Effector memory CD8-positive, alpha-beta T cell (primary cell): ENCODE data around the gene STK24.
"Not testable (repeated sequence)": the region's sequence is repeated elsewhere in the genome, so short reads cannot be mapped to it uniquely, and the experiment has no call there.

Experiments
- ATAC-seq: fragments of 150-1000 bp; cut with Tn5 transposase; replicated peaks from 2 replicates; pipeline ENCODE4 v1.10.0; 2021; ENCODE audit warnings: mild to moderate bottlenecking, moderate library complexity
- DNase-seq, 3 experiments: peaks; one replicate each; pipeline ENCODE4 v3.0.0; 2021
- H3K27ac Mint-ChIP-seq, 2 donors: one replicate each; pipeline ENCODE4 v1.8.0; 2022; ENCODE audit warnings: mild to moderate bottlenecking in 2 of 2, mixed read lengths in 2 of 2, moderate library complexity in 2 of 2
- H3K27me3 Mint-ChIP-seq, 2 donors: one replicate each; pipeline ENCODE4 v1.8.0; 2022; ENCODE audit warnings: mixed read lengths in 2 of 2
- H3K36me3 Mint-ChIP-seq: one replicate; pipeline ENCODE4 v1.8.0; 2022; ENCODE audit warnings: mild to moderate bottlenecking, moderate library complexity, mixed read lengths; ENCODE audit not compliant: insufficient read depth
- H3K4me1 Mint-ChIP-seq, 2 donors: one replicate each; pipeline ENCODE4 v1.8.0; 2022; ENCODE audit warnings: low read depth in 2 of 2, mixed read lengths in 2 of 2
- H3K4me3 Mint-ChIP-seq, 2 donors: one replicate each; pipeline ENCODE4 v1.8.0; 2022; ENCODE audit warnings: mild to moderate bottlenecking in 2 of 2, mixed read lengths in 2 of 2, moderate library complexity in 2 of 2
- H3K9me3 Mint-ChIP-seq, 2 donors: one replicate each; pipeline ENCODE4 v1.8.0; 2022; ENCODE audit warnings: mixed read lengths in 2 of 2
- total RNA-seq, 9 experiments: gene quantifications; one replicate each; lab custom pipeline; 2026; lab: John Stamatoyannopoulos, UW

STK24 gene
- 154 to 482 (median 319) reads per million in 9 experiments for total RNA-seq

GRCh38 chr13:98576963-98577835 is at the start of gene STK24:
TSS of gene STK24 (minus strand) at chr13:98577107. CDS start at chr13:98576786, 321 bp downstream.
- ATAC-seq, result peak; percentile 65
- H3K9me3 Mint-ChIP-seq, result no peaks in the 10 kb centered on the region

DNA sequence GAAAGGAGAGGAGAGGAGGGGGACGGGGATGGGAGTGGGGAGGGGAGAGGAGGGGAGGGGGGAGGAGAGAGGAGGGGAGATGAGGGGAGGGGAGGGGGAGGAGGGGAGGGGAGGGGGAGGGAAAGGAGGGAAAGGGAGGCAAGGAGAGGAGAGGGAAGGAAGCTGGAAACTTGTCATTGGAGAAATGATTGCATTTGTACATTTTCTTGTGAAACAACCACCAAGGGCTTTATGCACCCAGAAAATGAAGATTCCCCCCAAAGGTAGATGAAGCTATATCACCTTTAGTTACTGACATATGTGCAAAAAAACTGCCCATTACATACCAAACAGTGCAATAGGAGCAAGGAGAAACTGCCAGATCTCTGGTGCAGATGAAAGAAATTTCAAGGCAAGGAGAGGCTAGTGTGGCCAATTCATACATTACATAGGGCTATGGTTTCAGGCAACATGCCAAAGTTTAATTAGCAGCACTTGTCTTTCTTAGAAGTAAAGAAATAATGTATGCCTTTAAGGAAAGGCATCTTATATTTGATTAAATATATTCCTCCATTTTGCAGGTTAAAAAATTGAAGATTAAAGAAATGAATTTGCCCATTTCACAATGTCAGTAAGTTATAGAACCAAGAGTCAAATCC is 49.5 kb upstream of the STK24 start:
- Mint-ChIP-seq H3K4me3 (no peak overlapping the region), H3K4me1 (no peaks in the 10 kb centered on the region), H3K27me3 (peaks cover 5 to 12% of the 10 kb centered on the region in 2 donors), H3K36me3 (peaks cover 4% of the 10 kb centered on the region), H3K27ac (no peak overlapping the region), H3K9me3 (no peaks in the 10 kb centered on the region)
- DNase-seq (no peak), ATAC-seq (no peak)

More at GRCh38 chr13:98576963-98577835, at the start of gene STK24:
- no peaks in the 10 kb centered on the region for H3K27me3 Mint-ChIP-seq
- peak; percentile 45 to 58 (median 54) for DNase-seq
- H3K4me1 Mint-ChIP-seq, result peaks cover 30 to 35% of the 10 kb centered on the region in 2 donors
- H3K4me3 Mint-ChIP-seq, result peak within 1 kb of the TSS; percentile 84 to 89
- peaks cover 7% of the 10 kb centered on the region for H3K36me3 Mint-ChIP-seq
- H3K27ac Mint-ChIP-seq, result peak within 1 kb of the TSS; percentile 91 to 95

DNA sequence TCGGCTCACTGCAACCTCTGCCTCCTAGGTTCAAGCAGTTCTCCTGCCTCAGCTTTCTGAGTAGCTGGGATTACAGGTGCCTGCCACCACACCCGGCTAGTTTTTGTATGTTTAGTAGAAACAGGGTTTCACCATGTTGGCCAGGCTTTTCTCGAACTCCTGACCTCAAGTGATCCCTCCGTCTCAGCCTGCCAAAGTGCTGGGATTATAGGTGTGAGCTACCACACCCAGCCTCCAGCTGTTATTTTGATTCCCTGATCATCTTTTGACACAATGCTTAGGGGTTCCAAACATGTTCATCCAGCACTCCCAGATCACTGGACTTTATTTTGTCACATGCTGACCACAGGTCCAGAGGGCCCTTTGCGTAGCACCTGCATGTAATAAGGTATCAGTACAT is 47.7 kb upstream of the STK24 start:
- H3K4me1 Mint-ChIP-seq, H3K4me3 Mint-ChIP-seq, H3K9me3 Mint-ChIP-seq, H3K27ac Mint-ChIP-seq, DNase-seq, H3K27me3 Mint-ChIP-seq, H3K36me3 Mint-ChIP-seq, ATAC-seq: not testable (repeated sequence)

DNA sequence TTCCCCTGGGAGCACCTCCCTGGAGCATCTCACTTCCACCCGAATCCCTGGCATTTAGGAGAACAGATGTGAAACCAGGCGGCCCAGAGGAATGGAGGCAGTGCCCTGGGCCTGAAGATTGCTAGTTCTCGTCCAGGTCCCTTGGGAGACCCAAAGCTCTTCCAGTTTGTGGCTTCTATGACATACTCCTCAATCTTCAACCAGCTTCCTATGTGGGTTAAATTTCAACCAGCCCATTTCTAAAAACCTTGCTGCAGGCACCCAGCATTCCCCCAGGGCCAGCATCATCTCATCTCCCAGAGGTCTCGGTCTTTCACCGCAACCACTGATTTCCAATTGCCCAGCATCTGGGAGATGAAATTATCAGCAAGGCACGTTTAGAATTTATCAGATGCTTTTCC is 46.0 kb upstream of the STK24 start:
- Mint-ChIP-seq H3K36me3 (peaks cover 1% of the 10 kb centered on the region), H3K4me3 (no peak overlapping the region), H3K4me1 (no peaks in the 10 kb centered on the region), H3K9me3 (no peaks in the 10 kb centered on the region), H3K27ac (no peak overlapping the region), H3K27me3 (peaks cover 0 to 9% of the 10 kb centered on the region in 2 donors)
- ATAC-seq (no peak), DNase-seq (no peak)

DNA sequence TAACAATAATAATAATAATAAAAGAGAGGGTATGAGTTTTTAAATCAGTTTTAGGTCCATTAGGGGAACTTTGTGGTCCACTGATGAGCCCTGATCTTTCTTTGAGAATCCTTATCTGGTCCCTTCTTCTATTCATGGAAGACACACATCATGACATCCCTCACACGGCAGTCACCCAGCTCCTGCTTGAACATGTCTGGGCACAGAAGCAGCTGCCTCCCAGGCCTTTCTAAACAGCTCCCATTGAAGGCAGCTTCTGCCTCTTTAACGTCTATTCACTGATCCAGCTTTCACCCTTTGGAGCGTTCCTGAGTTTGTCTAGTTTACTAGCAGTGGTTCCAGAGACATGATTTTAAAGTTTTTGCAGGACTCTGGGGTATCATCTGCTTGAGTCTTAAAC is 42.6 kb upstream of the STK24 start:
- no peak for DNase-seq

GRCh38 chr13:98615595-98615994 is 38.7 kb upstream of the STK24 start:
- not testable (repeated sequence) for H3K27me3 Mint-ChIP-seq, H3K36me3 Mint-ChIP-seq, DNase-seq, ATAC-seq, H3K9me3 Mint-ChIP-seq, H3K27ac Mint-ChIP-seq, H3K4me1 Mint-ChIP-seq, H3K4me3 Mint-ChIP-seq

More for the DNA sequence above, 42.6 kb upstream of the STK24 start:
- ATAC-seq, result no peak
- no peaks in the 10 kb centered on the region for H3K4me1 Mint-ChIP-seq
- H3K36me3 Mint-ChIP-seq, result no peaks in the 10 kb centered on the region
- H3K27ac Mint-ChIP-seq, result no peak overlapping the region
- H3K9me3 Mint-ChIP-seq, result no peaks in the 10 kb centered on the region
- peaks cover 0 to 9% of the 10 kb centered on the region in 2 donors for H3K27me3 Mint-ChIP-seq
- no peak overlapping the region for H3K4me3 Mint-ChIP-seq

- peaks cover 0 to 6% of the 10 kb centered on the region in 2 donors for H3K27me3 Mint-ChIP-seq
- ATAC-seq, result no peak
- no peak for DNase-seq
- H3K27ac Mint-ChIP-seq, result no peak overlapping the region
- no peaks in the 10 kb centered on the region for H3K9me3 Mint-ChIP-seq
- no peaks in the 10 kb centered on the region for H3K4me1 Mint-ChIP-seq
- H3K36me3 Mint-ChIP-seq, result no peaks in the 10 kb centered on the region
- no peak overlapping the region for H3K4me3 Mint-ChIP-seq
These were observed 36.7 kb upstream of the STK24 start for GRCh38 chr13:98613591-98613990.

GRCh38 chr13:98609756-98610155 is 32.8 kb upstream of the STK24 start:
- Mint-ChIP-seq H3K4me1 (no peaks in the 10 kb centered on the region), H3K4me3 (no peak overlapping the region), H3K27me3 (peaks cover 0 to 6% of the 10 kb centered on the region in 2 donors), H3K9me3 (no peaks in the 10 kb centered on the region), H3K36me3 (no peaks in the 10 kb centered on the region), H3K27ac (peak overlapping the region in 1 of 2 donors; percentile 16)
- ATAC-seq, result no peak
- no peak for DNase-seq

GRCh38 chr13:98606296-98606695 is 29.4 kb upstream of the STK24 start:
- Mint-ChIP-seq H3K4me3 (no peak overlapping the region), H3K36me3 (no peaks in the 10 kb centered on the region), H3K27ac (no peak overlapping the region), H3K4me1 (no peaks in the 10 kb centered on the region), H3K27me3 (peaks cover 0 to 6% of the 10 kb centered on the region in 2 donors), H3K9me3 (no peaks in the 10 kb centered on the region)
- ATAC-seq (no peak), DNase-seq (no peak)

DNA sequence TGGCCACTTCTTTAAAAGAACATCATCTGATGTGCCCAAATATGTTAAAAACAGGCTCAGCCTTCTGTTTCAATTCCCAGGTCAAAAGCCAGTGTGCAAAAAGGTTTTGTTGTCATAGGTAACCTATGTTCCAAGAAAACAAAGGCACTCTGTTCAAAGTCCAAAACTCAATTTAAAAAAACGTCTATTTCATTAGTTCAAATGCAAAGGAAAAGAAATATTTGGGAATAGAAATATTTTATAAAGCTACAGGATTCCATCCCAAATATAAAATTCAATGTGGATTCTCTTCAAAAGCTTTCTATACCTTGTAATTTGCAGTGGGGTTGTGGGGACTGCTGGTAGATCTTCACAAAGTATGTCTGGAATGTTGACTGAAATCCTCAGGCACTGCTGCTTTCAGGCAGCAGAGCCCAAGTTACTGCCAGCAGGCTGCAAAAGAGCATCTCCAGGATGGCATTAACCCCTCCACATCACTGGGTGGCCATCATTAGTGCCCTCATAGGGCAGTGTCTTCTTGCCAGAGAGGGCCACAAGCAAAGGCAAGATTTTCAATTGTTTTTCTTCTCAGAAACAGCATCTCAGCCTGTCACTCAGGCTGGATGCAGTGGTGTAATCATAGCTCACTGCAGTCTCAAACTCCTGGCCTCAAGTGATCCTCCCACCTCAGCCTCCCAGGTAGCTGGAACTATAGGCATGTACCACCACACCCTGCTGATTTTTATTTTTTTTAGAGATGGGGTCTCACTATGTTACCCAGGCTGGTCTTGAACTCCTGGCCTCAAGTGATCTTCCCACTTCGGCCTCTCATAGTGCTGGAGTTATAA is 22.8 kb upstream of the STK24 start:
- H3K4me3 Mint-ChIP-seq, result no peak overlapping the region
- peaks cover 0 to 10% of the 10 kb centered on the region in 2 donors for H3K27me3 Mint-ChIP-seq
- H3K27ac Mint-ChIP-seq, result no peak overlapping the region
- ATAC-seq (no peak), DNase-seq (no peak)
- no peaks in the 10 kb centered on the region for H3K4me1 Mint-ChIP-seq
- no peaks in the 10 kb centered on the region for H3K36me3 Mint-ChIP-seq
- H3K9me3 Mint-ChIP-seq, result no peaks in the 10 kb centered on the region

DNA sequence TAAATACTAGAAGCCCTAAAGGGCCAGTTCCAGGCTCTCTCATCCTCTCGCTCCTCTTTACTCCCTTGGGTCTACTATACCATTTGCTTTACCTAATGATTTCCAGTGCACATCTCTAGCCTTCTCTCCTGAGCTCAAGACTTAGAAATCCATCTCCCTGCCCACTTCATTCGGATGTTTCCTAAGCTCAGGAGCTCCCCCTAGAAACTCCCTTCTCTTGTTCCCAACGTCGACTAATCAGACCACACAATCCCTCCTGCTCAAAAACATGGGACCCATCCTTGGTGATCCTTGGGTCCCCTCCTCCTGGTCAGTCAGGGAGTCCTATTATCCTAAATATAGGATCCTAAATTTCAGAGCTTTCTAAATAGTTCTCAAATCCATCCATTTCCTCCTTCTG is 21.1 kb upstream of the STK24 start:
- no peaks in the 10 kb centered on the region for H3K9me3 Mint-ChIP-seq
- ATAC-seq (no peak), DNase-seq (no peak)
- H3K27me3 Mint-ChIP-seq, result peaks cover 0 to 10% of the 10 kb centered on the region in 2 donors
- H3K27ac Mint-ChIP-seq, result no peak overlapping the region
- H3K36me3 Mint-ChIP-seq, result no peaks in the 10 kb centered on the region
- no peak overlapping the region for H3K4me3 Mint-ChIP-seq
- no peaks in the 10 kb centered on the region for H3K4me1 Mint-ChIP-seq

- Mint-ChIP-seq H3K36me3 (no peaks in the 10 kb centered on the region), H3K27me3 (peaks cover 0 to 10% of the 10 kb centered on the region in 2 donors), H3K27ac (no peak overlapping the region), H3K4me1 (no peaks in the 10 kb centered on the region), H3K4me3 (no peak overlapping the region), H3K9me3 (no peaks in the 10 kb centered on the region)
- ATAC-seq, result no peak
- no peak for DNase-seq
These were observed 18.2 kb upstream of the STK24 start for GRCh38 chr13:98595134-98595533.

- no peaks in the 10 kb centered on the region for H3K27me3 Mint-ChIP-seq
- H3K4me3 Mint-ChIP-seq, result no peak overlapping the region
- no peak for DNase-seq
- no peak overlapping the region for H3K27ac Mint-ChIP-seq
- no peaks in the 10 kb centered on the region for H3K36me3 Mint-ChIP-seq
- no peaks in the 10 kb centered on the region for H3K4me1 Mint-ChIP-seq
- ATAC-seq, result no peak
- no peaks in the 10 kb centered on the region for H3K9me3 Mint-ChIP-seq
These were observed 15.4 kb upstream of the STK24 start for GRCh38 chr13:98592362-98592732.
